Measurements from ENCODE around the gene DLGAP1. TPM values are rescaled to one million over a fixed set of nuclear protein-coding genes. Genes with fewer than 3 reads are reported as not detected.

The DLGAP1 gene
- total RNA-seq, 1 experiment from 2014 or later = 0.07 TPM

DNA sequence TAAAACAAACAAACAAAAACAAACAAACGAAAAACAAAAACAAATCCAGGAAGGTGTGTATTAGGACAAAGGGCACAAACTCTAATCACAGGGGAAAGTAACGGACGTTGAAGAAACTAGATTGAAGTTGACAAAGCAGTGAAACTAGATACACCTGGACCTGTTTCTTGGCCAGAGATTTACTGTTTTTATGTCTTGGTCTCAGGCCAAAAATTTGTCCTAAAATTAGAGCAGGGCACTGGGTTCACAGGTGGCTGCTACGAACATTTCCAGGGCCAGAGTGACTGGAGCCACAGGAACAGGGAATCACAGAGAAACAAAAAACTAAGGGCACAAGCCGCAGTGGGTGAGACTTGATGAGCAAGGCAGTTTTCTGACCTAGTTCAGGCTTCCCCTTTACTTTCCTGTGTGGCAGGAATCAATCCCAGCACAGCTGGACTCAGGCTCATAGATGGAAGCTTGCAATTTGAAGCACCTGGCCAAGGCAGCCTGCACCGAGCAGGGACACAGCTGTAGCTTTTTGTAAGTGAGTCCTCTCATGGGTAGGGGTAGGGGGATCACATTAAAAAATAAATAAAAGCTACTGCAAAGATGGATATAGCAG is 329.4 kb downstream of the DLGAP1 start:
- Mint-ChIP-seq H3K9me3 (ENCODE audit: unreplicated experiment) (no peaks in the 10 kb centered on the region), H3K27me3 (ENCODE audit: insufficient read depth, unreplicated experiment) (peaks cover 9% of the 10 kb centered on the region), H3K4me1 (ENCODE audit: low read depth, unreplicated experiment) (no peaks in the 10 kb centered on the region), H3K4me3 (ENCODE audit: unreplicated experiment) (no peak overlapping the region), H3K36me3 (ENCODE audit: insufficient read depth, unreplicated experiment) (no peaks in the 10 kb centered on the region), H3K27ac (ENCODE audit: unreplicated experiment) (no peak overlapping the region)
- Histone ChIP-seq H3K9me3 (no peaks in the 10 kb centered on the region), H3K36me3 (ENCODE audit: control insufficient read depth, insufficient read depth, low read length) (no peaks in the 10 kb centered on the region), H3K4me1 (no peaks in the 10 kb centered on the region), H3K4me3 (ENCODE audit: low read depth, low read length) (no peak overlapping the region), H3K27me3 (replicated peaks; ENCODE audit: control insufficient read depth, insufficient read depth, low read length) (no peaks in the 10 kb centered on the region)
- DNase-seq = no peak
- TF ChIP-seq, protein P1, sequence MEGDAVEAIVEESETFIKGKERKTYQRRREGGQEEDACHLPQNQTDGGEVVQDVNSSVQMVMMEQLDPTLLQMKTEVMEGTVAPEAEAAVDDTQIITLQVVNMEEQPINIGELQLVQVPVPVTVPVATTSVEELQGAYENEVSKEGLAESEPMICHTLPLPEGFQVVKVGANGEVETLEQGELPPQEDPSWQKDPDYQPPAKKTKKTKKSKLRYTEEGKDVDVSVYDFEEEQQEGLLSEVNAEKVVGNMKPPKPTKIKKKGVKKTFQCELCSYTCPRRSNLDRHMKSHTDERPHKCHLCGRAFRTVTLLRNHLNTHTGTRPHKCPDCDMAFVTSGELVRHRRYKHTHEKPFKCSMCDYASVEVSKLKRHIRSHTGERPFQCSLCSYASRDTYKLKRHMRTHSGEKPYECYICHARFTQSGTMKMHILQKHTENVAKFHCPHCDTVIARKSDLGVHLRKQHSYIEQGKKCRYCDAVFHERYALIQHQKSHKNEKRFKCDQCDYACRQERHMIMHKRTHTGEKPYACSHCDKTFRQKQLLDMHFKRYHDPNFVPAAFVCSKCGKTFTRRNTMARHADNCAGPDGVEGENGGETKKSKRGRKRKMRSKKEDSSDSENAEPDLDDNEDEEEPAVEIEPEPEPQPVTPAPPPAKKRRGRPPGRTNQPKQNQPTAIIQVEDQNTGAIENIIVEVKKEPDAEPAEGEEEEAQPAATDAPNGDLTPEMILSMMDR (IDR thresholded peaks at IDR 0.05; ENCODE audit: insufficient read depth in 1 of 2, low read depth in 1 of 2, low read length in 1 of 2, severe bottlenecking in 1 of 2, unreplicated experiment in 1 of 2) = no peak
- ChIA-PET POLR2A (no interaction called here), CTCF (interaction anchor here (1.3 kb wide), 1 partner anchor 19 kb away, joined by 3 read pairs; no protein-coding TSS in a partner anchor)
- intact Hi-C loops (cut with micrococcal nuclease; ENCODE audit: unreplicated experiment) = no loop called here
- BruUV-seq (replicated peaks) = no TSS peak

DNA sequence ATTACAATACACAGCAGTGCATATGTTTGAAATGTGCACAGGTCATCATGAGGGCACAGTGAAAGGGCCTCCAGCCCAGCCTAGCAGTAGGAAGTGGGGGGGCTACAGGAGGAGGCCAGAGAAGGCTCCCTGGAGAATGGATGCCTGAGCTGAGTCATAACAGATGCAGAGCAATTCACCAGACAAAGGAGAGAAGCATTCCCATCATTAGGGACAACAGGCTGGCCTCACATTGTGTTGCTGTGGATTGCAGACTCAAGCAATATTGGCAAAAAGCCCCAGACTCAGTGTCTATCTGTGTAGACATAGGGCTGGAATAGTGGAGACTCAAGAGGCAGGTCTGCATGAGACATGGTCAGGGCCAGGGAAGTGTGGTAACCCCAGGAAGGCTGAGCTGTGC is 329.9 kb downstream of the DLGAP1 start:
- H3K27me3 ChIP-seq (replicated peaks; ENCODE audit: control insufficient read depth, insufficient read depth, low read length) = no peaks in the 10 kb centered on the region
- Mint-ChIP-seq H3K4me1 (ENCODE audit: low read depth, unreplicated experiment) (no peaks in the 10 kb centered on the region), H3K4me3 (ENCODE audit: unreplicated experiment) (no peak overlapping the region), H3K9me3 (ENCODE audit: unreplicated experiment) (no peaks in the 10 kb centered on the region), H3K27me3 (ENCODE audit: insufficient read depth, unreplicated experiment) (peaks cover 9% of the 10 kb centered on the region), H3K36me3 (ENCODE audit: insufficient read depth, unreplicated experiment) (no peaks in the 10 kb centered on the region), H3K27ac (ENCODE audit: unreplicated experiment) (no peak overlapping the region)
- H3K4me3 ChIP-seq (ENCODE audit: low read depth, low read length) = no peak overlapping the region
- TF ChIP-seq, protein P1 (IDR thresholded peaks at IDR 0.05; ENCODE audit: insufficient read depth in 1 of 2, low read depth in 1 of 2, low read length in 1 of 2, severe bottlenecking in 1 of 2, unreplicated experiment in 1 of 2) = no peak
- H3K4me1 ChIP-seq = no peaks in the 10 kb centered on the region
- CTCF ChIA-PET = interaction anchor here (1.3 kb wide), 1 partner anchor 18 kb away, joined by 3 read pairs; no protein-coding TSS in a partner anchor
- DNase-seq = no peak
- POLR2A ChIA-PET = no interaction called here
- BruUV-seq (replicated peaks) = no TSS peak
- H3K36me3 ChIP-seq (ENCODE audit: control insufficient read depth, insufficient read depth, low read length) = no peaks in the 10 kb centered on the region
- intact Hi-C loops (cut with micrococcal nuclease; ENCODE audit: unreplicated experiment) = no loop called here
- H3K9me3 ChIP-seq = no peaks in the 10 kb centered on the region

GRCh38 chr18:4119813-4120212 is 335.3 kb downstream of the DLGAP1 start:
- no TSS peak for BruUV-seq (replicated peaks)
- H3K4me1 Mint-ChIP-seq (ENCODE audit: low read depth, unreplicated experiment) = no peaks in the 10 kb centered on the region
- H3K27me3 ChIP-seq (replicated peaks; ENCODE audit: control insufficient read depth, insufficient read depth, low read length) = no peaks in the 10 kb centered on the region; the same call in 1 of the 2 replicates
- DNase-seq = no peak
- no peak overlapping the region for H3K4me3 Mint-ChIP-seq (ENCODE audit: unreplicated experiment)
- ChIA-PET POLR2A (no interaction called here), CTCF (no interaction called here)
- H3K4me3 ChIP-seq (ENCODE audit: low read depth, low read length) = no peak overlapping the region
- TF ChIP-seq, protein P1 (IDR thresholded peaks at IDR 0.05; ENCODE audit: insufficient read depth in 1 of 2, low read depth in 1 of 2, low read length in 1 of 2, severe bottlenecking in 1 of 2, unreplicated experiment in 1 of 2) = no peak
- H3K9me3 Mint-ChIP-seq (ENCODE audit: unreplicated experiment) = no peaks in the 10 kb centered on the region
- intact Hi-C loops (cut with micrococcal nuclease; ENCODE audit: unreplicated experiment) = no loop called here
- no peaks in the 10 kb centered on the region for H3K4me1 ChIP-seq
- H3K36me3 ChIP-seq (ENCODE audit: control insufficient read depth, insufficient read depth, low read length) = no peaks in the 10 kb centered on the region
- H3K27me3 Mint-ChIP-seq (ENCODE audit: insufficient read depth, unreplicated experiment) = peaks cover 8% of the 10 kb centered on the region
- no peaks in the 10 kb centered on the region for H3K9me3 ChIP-seq
- H3K36me3 Mint-ChIP-seq (ENCODE audit: insufficient read depth, unreplicated experiment) = no peaks in the 10 kb centered on the region
- H3K27ac Mint-ChIP-seq (ENCODE audit: unreplicated experiment) = no peak overlapping the region

Measured in Caco-2 (cell line).